GM23248 (cell line): Measurements from ENCODE around the gene CDV3. TPM values are rescaled to one million over a fixed set of nuclear protein-coding genes. Genes with fewer than 3 reads are reported as not detected.

Source experiments
- DNase-seq: peaks from one replicate; pipeline ENCODE4 v3.0.0-alpha.2; 2015
- H2AFZ ChIP-seq: fragments of 200-600 bp; sonication (generic); 2 replicates; pipeline ENCODE4 v1.6.1; 2016; ENCODE audit warnings: antibody characterized with exemption
- H3F3A ChIP-seq: fragments of 200-600 bp; sonication (generic); 2 replicates; pipeline ENCODE4 v1.6.1; 2016; ENCODE audit warnings: mild to moderate bottlenecking, antibody characterized with exemption, mixed run types; ENCODE audit not compliant: insufficient read depth
- H3K27ac ChIP-seq: fragments of 200-600 bp; sonication (generic); 2 replicates; pipeline ENCODE4 v1.5.1; 2016; ENCODE audit warnings: mild to moderate bottlenecking
- H3K27me3 ChIP-seq: fragments of 200-600 bp; sonication (generic); replicated peaks from 2 replicates; pipeline ENCODE4 v1.6.1; 2016; ENCODE audit warnings: mild to moderate bottlenecking; ENCODE audit not compliant: insufficient read depth
- H3K36me3 ChIP-seq: fragments of 200-600 bp; sonication (generic); 2 replicates; pipeline ENCODE4 v1.6.1; 2016; ENCODE audit warnings: low read depth, mild to moderate bottlenecking
- H3K4me1 ChIP-seq: fragments of 200-600 bp; sonication (generic); 2 replicates; pipeline ENCODE4 v1.6.1; 2016; ENCODE audit warnings: mild to moderate bottlenecking; ENCODE audit not compliant: insufficient read depth
- H3K4me2 ChIP-seq: fragments of 200-600 bp; sonication (generic); one replicate; pipeline ENCODE4 v1.6.1; 2016; ENCODE audit warnings: mild to moderate bottlenecking; ENCODE audit not compliant: unreplicated experiment
- H3K4me3 ChIP-seq: fragments of 200-600 bp; sonication (generic); 2 replicates; pipeline ENCODE4 v1.5.1; 2016; ENCODE audit warnings: mild to moderate bottlenecking
- H3K79me2 ChIP-seq: fragments of 200-600 bp; sonication (generic); 2 replicates; pipeline ENCODE4 v1.6.1; 2016; ENCODE audit warnings: mild to moderate bottlenecking; ENCODE audit not compliant: insufficient read depth
- H3K9ac ChIP-seq: fragments of 200-600 bp; sonication (generic); 2 replicates; pipeline ENCODE4 v1.6.1; 2016; ENCODE audit warnings: mild to moderate bottlenecking
- H3K9me2 ChIP-seq: fragments of 200-600 bp; sonication (generic); 2 replicates; pipeline ENCODE4 v1.6.1; 2016; ENCODE audit warnings: mixed run types, mild to moderate bottlenecking, moderate library complexity; ENCODE audit not compliant: insufficient read depth
- H3K9me3 ChIP-seq: fragments of 200-600 bp; sonication (generic); one replicate; pipeline ENCODE4 v1.6.1; 2017; ENCODE audit warnings: low read depth
- H4K20me1 ChIP-seq: fragments of 200-600 bp; sonication (generic); 2 replicates; pipeline ENCODE4 v1.6.0; 2016; ENCODE audit not compliant: insufficient read depth
- EZH2 ChIP-seq: fragments of 200-600 bp; sonication (generic); IDR thresholded peaks from 2 replicates; pipeline ENCODE4 v1.6.1; 2018; ENCODE audit warnings: antibody characterized with exemption, mild to moderate bottlenecking; ENCODE audit not compliant: insufficient read depth, poor library complexity, severe bottlenecking
- EZH2phosphoT487 ChIP-seq: fragments of 200-600 bp; sonication (generic); IDR thresholded peaks from 2 replicates; pipeline ENCODE4 v1.6.1; 2018; ENCODE audit warnings: antibody characterized with exemption, moderate library complexity, mild to moderate bottlenecking, low read depth; ENCODE audit not compliant: insufficient read depth
- WGBS, 2 experiments: methylation state at CpG; one replicate each; pipeline ENCODE4 v1.1.6; 2015 to 2017; ENCODE audit warnings: low lambda C conversion rate in 2 of 2, low coverage in 1 of 2; ENCODE audit errors: missing lambda C conversion rate in 2 of 2; 5-methylcytosine and 5-hydroxymethylcytosine counted together
- in situ Hi-C: fragments of 300-500 bp; cut with MboI; formaldehyde crosslinking; loops from 2 replicates; pipeline ENCODE4 v1.15.0; 2020
- polyA plus RNA-seq: library from polyadenylated mRNA; unstranded; fragments of >200 nt; fragmentation: Nextera tagmentation; extraction: Ambion mirVana; gene quantifications from 2 replicates; pipeline ENCODE4 v1.2.1, GENCODE V29; 2016
- total RNA-seq: library from RNA; depleted of rRNA; stranded (reverse); fragments of >200 nt; shearing (Covaris generic); gene quantifications from 2 replicates; pipeline ENCODE4 v1.2.3, GENCODE V29; 2014

Gene CDV3
- total and polyA plus RNA-seq, 2 experiments from 2014 or later, result 37.0 to 155 TPM

GRCh38 chr3:133570937-133571320 lies 2.6 kb upstream of the CDV3 start:
- Histone ChIP-seq H3K79me2 (peaks cover 17% of the 10 kb centered on the region), H3K9me2 (no peaks in the 10 kb centered on the region), H3K9ac (peak overlapping the region; percentile 50; the same call in 1 of the 2 replicates), H3K27me3 (no peaks in the 10 kb centered on the region), H3K36me3 (peaks cover 9% of the 10 kb centered on the region), H3K27ac (peak overlapping the region; percentile 85), H3K4me2 (peak overlapping the region; percentile 69), H3F3A (peaks cover 69% of the 10 kb centered on the region), H3K9me3 (no peaks in the 10 kb centered on the region), H2AFZ (no peak overlapping the region), H3K4me1 (peaks cover 52% of the 10 kb centered on the region), H3K4me3 (no peak overlapping the region), H4K20me1 (peaks cover 12% of the 10 kb centered on the region; the same call in 1 of the 2 replicates)
- in situ Hi-C loops, result no loop called here
- 7 to 13% methylated on average over 2 of the region's 2 CpGs for WGBS, 2 experiments
- peak; percentile 67 for DNase-seq
- TF ChIP-seq EZH2, result no peak
- no peak for TF ChIP-seq EZH2phosphoT487

- H4K20me1 ChIP-seq, result peaks cover 20% of the 10 kb centered on the region; the same call in 1 of the 2 replicates
- peak overlapping the region; percentile 72 for H3K4me2 ChIP-seq
- H3F3A ChIP-seq, result peaks cover 77% of the 10 kb centered on the region
- peaks cover 64% of the 10 kb centered on the region for H3K4me1 ChIP-seq
- no peaks in the 10 kb centered on the region for H3K9me2 ChIP-seq
- no peaks in the 10 kb centered on the region for H3K27me3 ChIP-seq
- TF ChIP-seq EZH2phosphoT487, result no peak
- no peak for TF ChIP-seq EZH2
- peak overlapping the region; percentile 87 for H2AFZ ChIP-seq
- peak overlapping the region; percentile 85 for H3K27ac ChIP-seq
- peak overlapping the region; percentile 66 for H3K9ac ChIP-seq
- peaks cover 21% of the 10 kb centered on the region for H3K36me3 ChIP-seq
- H3K9me3 ChIP-seq, result no peaks in the 10 kb centered on the region
- DNase-seq, result peak; percentile 50
- H3K4me3 ChIP-seq, result peak overlapping the region; percentile 59
- 86 to 88% methylated on average over 19 of the region's 19 CpGs for WGBS, 2 experiments
- in situ Hi-C loops, result no loop called here
- peaks cover 31% of the 10 kb centered on the region for H3K79me2 ChIP-seq
These were observed 1.1 kb upstream of the CDV3 start for GRCh38 chr3:133572158-133573053.

- Histone ChIP-seq H3K4me2 (peak overlapping the region; percentile 72), H3K79me2 (peaks cover 39% of the 10 kb centered on the region), H3K9me2 (no peaks in the 10 kb centered on the region), H3K9ac (peak overlapping the region; percentile 90), H3K27me3 (no peaks in the 10 kb centered on the region), H3F3A (peaks cover 78% of the 10 kb centered on the region), H3K4me1 (peaks cover 66% of the 10 kb centered on the region), H4K20me1 (peaks cover 28% of the 10 kb centered on the region), H2AFZ (peak overlapping the region; percentile 87), H3K9me3 (no peaks in the 10 kb centered on the region), H3K4me3 (peak overlapping the region; percentile 79), H3K27ac (peak overlapping the region; percentile 97), H3K36me3 (peaks cover 28% of the 10 kb centered on the region)
- in situ Hi-C loops, result no loop called here
- DNase-seq, result peak; percentile 100
- WGBS, 2 experiments, result 0 to 1% methylated on average over 29 to 33 of the region's 33 CpGs
- TF ChIP-seq EZH2 (no peak), EZH2phosphoT487 (no peak)
These were observed 345 bp upstream of the CDV3 start for GRCh38 chr3:133573054-133573628.

GRCh38 chr3:133574260-133574881 lies 885 bp downstream of the CDV3 start:
- H3K27ac ChIP-seq, result peak overlapping the region; percentile 97
- in situ Hi-C loops, result no loop called here
- DNase-seq, result peak; percentile 89
- peaks cover 39% of the 10 kb centered on the region for H3K36me3 ChIP-seq
- peak overlapping the region; percentile 40; the same call in 1 of the 2 replicates for H2AFZ ChIP-seq
- no peaks in the 10 kb centered on the region for H3K9me3 ChIP-seq
- peak overlapping the region; percentile 99 for H3K4me2 ChIP-seq
- no peaks in the 10 kb centered on the region for H3K9me2 ChIP-seq
- peaks cover 51% of the 10 kb centered on the region for H3K79me2 ChIP-seq
- H4K20me1 ChIP-seq, result peaks cover 40% of the 10 kb centered on the region
- peaks cover 75% of the 10 kb centered on the region for H3F3A ChIP-seq
- H3K4me1 ChIP-seq, result peaks cover 67% of the 10 kb centered on the region
- H3K4me3 ChIP-seq, result peak overlapping the region; percentile 98
- H3K27me3 ChIP-seq, result no peaks in the 10 kb centered on the region
- TF ChIP-seq EZH2phosphoT487 (no peak), EZH2 (no peak)
- 1% methylated on average over 24 to 30 of the region's 54 CpGs for WGBS, 2 experiments
- H3K9ac ChIP-seq, result peak overlapping the region; percentile 90
